ENCODE measurements around the gene SKOR1.

Gene SKOR1

DNA sequence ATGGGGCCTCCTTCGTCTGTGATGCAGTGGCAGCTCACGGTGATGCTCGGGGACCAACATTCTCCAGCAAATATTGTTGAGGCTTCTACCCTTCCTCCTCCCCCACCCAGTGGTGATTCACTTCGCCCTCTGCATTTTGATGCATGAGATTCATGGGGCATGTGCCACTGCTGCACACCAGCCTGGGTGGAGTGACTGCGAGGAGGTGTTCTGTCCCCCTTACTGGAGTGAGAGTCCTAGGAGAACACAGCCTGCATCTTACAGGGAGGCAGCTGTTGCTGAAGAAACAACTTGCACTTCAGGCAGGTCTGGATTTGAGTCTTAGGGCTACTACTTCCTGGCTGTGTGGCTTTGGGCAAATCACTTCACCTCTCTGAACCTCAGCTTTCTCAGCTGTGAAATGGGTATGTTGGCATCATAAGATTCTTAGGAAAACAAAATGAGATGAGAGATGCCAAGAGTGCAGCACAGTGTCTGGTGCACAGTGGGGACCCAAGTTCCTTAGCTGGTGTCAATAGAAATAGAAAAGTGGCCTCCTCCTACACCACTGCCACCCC is 10.2 kb upstream of the SKOR1 start:
- in situ Hi-C loops (cut with MboI; ENCODE audit: low sequenced_read_pairs): no loop called here

DNA sequence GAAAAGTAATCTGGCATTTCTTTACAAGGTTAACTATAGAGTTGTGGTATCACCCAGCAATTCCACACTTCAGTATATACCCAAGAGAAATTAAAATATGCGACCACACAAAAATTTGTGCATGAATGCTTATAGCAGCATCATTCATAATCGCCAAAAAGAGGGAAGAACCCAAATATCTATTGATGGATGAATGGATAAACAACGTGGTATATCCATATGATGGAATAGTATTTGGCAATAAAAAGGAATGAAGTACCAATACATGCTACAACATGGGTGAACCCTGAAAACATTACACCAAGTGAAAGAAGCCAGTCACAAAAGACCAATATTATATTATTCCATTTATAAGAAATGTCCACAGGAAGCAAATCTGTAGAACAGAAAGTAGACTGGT is 8.6 kb upstream of the SKOR1 start:
- in situ Hi-C loops (cut with MboI; ENCODE audit: low sequenced_read_pairs): no loop called here

GRCh38 chr15:67818464-67818863 is 6.8 kb upstream of the SKOR1 start:
- in situ Hi-C loops (cut with MboI; ENCODE audit: low sequenced_read_pairs): no loop called here

DNA sequence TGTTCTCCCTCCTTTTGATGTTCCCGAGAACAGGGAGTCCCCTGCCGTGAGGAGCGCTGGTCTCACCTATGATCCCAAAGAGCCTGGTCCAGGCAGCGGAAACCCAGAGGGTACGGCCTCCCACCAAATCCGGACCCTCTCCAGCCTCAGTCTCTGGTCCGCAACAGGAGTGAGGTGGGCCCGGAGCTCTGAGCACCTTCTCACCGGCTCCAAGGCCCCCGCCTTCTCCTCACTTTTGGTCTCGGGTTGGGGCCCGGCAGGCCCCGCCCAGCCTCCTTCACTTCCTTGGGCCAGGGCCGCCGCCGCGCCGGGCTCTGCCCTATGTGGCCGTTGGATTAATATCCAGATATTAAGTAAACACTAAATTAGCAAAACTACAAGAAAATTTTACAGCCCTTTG is 5.7 kb upstream of the SKOR1 start:
- in situ Hi-C loops (cut with MboI; ENCODE audit: low sequenced_read_pairs): no loop called here

DNA sequence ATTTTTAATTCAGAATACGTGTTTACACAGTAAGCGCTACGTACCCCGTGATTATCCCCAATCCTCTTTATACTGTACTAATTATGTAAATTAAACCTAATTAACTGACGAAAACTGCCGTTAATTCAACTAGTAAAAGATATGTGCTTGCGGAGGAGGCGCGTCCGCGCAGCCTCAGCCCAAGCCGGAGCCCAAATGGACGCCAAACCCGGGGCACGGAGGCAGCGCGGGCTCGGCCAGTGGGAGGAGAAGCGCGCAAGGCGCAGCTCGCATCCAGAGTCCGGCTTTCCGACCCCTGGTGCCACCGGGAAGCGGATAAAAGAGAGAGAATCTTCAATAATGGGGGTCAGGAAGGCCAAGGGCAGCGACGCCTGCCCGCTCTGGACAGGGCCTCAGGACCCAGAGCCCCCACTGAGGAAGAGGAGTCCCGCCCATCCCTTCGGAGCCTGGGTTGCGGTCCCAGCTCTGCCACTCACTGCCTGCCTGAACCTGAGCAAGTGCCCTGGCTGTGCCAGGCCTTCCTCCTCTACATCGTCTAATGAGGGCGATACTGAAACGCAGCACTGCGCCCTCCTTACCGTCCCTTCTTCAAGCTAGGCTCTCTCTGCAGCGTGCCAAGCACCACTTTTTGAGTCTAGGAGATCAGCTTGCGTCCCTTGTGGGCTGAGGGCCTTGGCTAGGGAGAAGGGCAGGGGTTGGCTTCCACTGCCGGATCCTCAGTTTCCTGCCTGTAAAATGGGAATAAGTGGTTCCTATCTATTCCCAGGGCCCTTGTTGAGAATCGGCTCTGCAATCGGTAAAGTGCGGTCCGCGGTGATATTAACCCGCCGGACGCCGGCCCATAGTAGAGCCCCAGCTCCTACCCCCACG is 5.0 kb upstream of the SKOR1 start:
- in situ Hi-C loops (cut with MboI; ENCODE audit: low sequenced_read_pairs): no loop called here

DNA sequence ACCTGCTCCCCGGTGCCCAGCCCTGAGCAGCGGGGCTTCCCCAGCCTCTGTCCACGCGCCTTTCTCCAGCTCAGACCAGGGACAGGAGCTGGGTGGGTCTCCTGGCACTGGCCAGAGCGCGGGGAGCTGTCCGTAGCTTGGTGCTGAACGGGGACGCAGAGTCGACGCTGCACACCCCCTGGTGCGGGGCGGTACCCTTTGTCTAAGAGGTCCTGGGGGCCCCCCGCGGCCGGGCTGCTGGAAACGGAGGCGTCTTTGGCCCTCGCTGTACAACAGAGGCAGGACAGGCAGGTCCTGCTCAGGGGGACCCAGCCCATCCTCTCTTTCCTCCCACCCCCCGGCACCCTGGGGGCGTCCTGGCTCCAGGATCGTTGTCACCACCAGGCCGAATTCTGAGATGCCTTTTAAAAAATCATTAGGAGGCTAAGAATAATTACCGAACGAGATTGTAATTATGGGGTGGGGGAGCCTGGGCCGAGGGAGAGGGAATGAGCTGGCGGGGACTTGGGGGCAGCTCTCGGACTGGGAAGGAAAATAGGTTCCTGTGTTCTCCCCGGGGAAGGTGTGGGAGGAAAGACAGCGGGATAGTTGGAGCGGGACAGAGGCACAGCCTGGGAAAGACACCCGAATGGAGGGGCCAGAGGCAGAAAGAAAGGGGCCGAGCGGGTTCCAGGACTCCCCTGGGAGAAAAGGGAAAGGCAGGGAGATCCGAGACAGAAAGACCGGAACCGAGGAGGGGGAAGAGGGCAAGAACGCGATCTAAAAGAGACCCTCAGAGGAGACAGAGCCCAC is 4.1 kb upstream of the SKOR1 start:
- in situ Hi-C loops (cut with MboI; ENCODE audit: low sequenced_read_pairs): no loop called here

GRCh38 chr15:67821784-67822440 is 3.4 kb upstream of the SKOR1 start:
- in situ Hi-C loops (cut with MboI; ENCODE audit: low sequenced_read_pairs): no loop called here

- in situ Hi-C loops (cut with MboI; ENCODE audit: low sequenced_read_pairs): no loop called here
Observed at GRCh38 chr15:67822537-67823313, 2.6 kb upstream of the SKOR1 start.

DNA sequence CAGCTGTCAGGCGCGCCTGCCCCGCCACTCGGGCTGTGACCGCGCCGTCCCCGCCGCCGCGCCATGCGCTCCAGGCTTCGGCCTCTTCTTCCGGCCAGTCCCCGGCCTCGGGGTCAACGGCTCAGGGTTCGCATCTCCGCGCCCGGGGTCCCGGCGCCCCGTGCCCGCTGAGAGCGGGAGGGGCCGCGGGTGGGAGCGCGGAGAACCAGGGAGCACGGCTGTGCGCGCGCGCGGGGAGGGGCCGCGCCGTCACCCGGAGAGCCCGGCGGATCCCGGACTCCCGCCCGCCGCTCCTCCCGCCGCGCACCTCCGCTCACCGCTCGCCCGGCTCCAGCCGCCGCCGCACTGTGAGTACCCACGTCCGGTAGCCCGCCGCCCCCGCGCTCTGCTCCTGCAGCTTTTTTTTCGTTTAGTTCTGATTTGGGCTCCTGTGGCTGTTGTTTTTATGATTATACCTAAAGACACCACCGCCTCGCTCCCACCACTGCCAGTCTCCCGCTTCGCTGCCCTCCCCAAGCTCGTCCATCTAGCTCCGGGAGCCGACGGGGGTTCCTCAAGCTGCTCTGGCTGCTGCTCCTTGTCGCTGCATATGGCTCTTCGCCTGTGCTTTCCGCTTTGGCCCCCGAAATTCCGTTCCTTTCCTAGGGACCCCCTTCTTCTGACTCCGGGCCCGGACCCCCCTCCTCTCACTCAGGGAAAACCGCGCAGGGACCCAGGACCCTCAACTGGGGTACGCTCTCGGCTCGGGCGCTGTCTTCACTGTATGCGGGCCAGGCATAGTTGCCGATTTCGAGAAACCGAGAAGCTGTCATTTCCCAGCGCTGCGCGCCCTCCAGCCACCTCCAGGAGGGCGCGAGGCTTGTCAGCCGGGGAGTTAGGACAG is 1.8 kb upstream of the SKOR1 start:
- in situ Hi-C loops (cut with MboI; ENCODE audit: low sequenced_read_pairs): no loop called here

DNA sequence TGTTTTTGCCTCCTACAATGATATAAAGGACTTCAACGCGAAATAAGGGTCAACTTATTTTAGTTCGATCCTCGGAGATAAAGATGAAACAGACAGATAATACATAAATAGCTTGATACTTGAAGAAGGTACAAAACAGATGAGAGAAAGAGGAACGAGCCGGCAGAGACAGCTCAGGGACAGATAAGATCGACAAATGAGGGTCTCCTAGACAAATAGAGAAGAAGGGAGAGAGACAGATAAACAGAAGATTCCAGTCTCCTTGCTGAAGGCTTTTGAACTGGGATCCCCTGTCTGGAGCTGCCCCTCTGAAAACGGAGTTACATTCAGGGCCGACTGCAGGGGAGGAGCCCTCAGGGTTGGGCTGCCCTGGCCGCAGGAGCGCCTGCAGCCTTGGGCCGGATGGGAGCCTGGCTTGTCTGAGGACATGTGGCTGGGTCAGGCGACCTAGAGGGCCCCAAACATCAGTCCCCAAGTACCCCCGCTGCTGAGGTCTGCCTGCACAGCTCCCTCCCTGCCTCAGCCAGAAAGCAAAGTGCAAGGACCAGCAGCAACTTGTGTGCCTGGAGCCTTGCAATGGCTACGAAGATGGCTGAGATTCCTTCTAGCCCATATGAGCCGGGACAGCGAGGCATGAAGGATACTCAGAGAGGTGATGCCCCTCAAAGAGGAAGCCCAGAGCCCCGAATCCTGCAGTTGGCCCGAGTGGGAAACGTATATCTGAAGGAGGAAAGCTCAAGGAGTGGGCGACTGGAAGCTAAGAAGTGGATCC is 926 bp upstream of the SKOR1 start:
- in situ Hi-C loops (cut with MboI; ENCODE audit: low sequenced_read_pairs): no loop called here

- in situ Hi-C loops (cut with MboI; ENCODE audit: low sequenced_read_pairs): no loop called here
Observed at GRCh38 chr15:67825881-67826716, 790 bp downstream of the SKOR1 start.

DNA sequence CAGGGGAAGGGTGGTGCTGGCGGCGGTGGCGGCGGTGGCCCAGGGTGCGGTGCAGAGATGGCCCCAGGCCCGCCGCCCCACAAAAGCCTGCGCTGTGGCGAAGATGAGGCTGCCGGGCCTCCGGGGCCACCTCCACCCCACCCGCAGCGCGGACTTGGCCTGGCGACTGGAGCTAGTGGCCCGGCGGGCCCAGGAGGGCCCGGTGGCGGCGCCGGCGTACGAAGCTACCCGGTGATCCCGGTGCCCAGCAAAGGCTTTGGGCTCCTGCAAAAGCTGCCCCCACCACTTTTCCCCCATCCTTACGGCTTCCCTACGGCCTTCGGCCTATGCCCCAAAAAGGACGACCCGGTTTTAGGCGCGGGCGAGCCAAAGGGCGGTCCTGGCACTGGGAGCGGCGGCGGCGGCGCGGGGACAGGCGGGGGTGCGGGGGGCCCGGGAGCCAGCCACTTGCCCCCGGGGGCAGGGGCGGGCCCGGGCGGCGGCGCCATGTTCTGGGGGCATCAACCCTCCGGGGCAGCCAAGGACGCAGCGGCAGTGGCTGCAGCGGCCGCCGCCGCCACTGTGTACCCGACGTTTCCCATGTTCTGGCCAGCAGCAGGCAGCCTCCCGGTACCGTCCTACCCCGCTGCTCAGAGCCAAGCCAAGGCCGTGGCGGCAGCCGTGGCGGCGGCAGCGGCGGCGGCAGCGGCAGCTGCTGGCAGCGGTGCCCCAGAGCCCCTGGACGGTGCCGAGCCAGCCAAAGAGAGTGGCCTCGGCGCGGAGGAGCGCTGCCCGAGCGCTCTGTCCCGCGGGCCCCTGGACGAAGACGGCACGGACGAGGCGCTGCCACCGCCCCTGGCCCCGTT is 1.6 kb downstream of the SKOR1 start:
- in situ Hi-C loops (cut with MboI; ENCODE audit: low sequenced_read_pairs): no loop called here

GRCh38 chr15:67827562-67828277 is 2.4 kb downstream of the SKOR1 start:
- in situ Hi-C loops (cut with MboI; ENCODE audit: low sequenced_read_pairs): no loop called here

DNA sequence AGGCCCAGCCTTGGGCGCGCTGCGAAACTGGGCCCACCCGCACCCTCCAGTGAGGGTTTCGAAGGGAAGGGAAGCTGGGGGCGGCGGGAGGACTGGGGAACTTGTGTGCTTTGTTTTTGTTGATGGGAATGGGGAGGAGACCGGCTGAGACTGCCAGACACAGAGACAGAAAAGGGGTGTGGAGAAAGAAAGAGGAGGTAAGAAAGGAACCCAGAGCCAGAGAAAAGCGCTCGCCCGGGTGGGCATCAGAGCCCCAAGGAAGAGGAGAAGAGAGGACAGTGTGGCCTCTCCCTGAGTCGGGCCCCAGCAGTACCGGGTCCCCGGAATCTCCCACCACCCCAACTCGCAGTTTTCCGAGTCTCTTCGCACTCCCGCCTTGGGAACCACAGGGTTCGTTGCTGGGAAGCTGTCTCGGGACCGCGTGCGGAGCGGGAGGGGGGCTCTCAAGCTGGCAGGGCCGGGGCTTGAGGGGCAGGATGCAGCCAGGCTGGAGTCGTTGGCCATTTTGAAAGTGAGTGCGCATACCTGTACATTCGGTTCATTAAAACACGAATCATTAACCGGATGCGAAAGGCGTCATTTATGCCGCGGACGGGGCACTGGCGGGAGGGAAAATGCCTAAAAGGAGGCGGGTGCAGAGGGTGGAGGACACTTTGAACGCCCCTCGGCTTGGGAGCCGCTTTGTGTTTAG is 3.1 kb downstream of the SKOR1 start:
- in situ Hi-C loops (cut with MboI; ENCODE audit: low sequenced_read_pairs): no loop called here

- in situ Hi-C loops (cut with MboI; ENCODE audit: low sequenced_read_pairs): no loop called here
Observed at GRCh38 chr15:67828969-67829646, 3.8 kb downstream of the SKOR1 start.
